PFSK-1 (cell line): ENCODE measurements around the gene ZNF354C.

ENCODE experiments used
- FOXP2 ChIP-seq: optimal IDR thresholded peaks from 2 replicates; pipeline ENCODE3; 2011; ENCODE audit warnings: borderline replicate concordance, control low read depth, inconsistent platforms; ENCODE audit not compliant: insufficient read depth; ENCODE audit errors: extremely low read length, extremely low read depth
- POLR2AphosphoS5 ChIP-seq: IDR thresholded peaks from 2 replicates; pipeline ENCODE4 v1.6.1; 2012; ENCODE audit warnings: low read depth, mild to moderate bottlenecking, control low read depth, low read length, moderate library complexity
- SIN3A ChIP-seq: IDR thresholded peaks from 2 replicates; pipeline ENCODE4 v1.6.1; 2012; ENCODE audit warnings: mild to moderate bottlenecking, low read length, moderate library complexity, borderline replicate concordance; ENCODE audit not compliant: insufficient read depth
- TAF1 ChIP-seq: IDR thresholded peaks from 2 replicates; pipeline ENCODE4 v1.6.1; 2012; ENCODE audit warnings: low read length, control low read depth, borderline replicate concordance; ENCODE audit not compliant: insufficient read depth
- TF ChIP-seq, protein P1 (sequence below), 2 experiments: IDR thresholded peaks; 2 replicates each; pipeline versions ENCODE4 v1.6.1 to v1.8.0; 2011 to 2012; ENCODE audit warnings: low read depth in 2 of 2, low read length in 2 of 2, control low read depth in 1 of 2, inconsistent platforms in 1 of 2, mild to moderate bottlenecking in 1 of 2, moderate library complexity in 1 of 2; ENCODE audit not compliant: insufficient read depth in 1 of 2

DNA sequence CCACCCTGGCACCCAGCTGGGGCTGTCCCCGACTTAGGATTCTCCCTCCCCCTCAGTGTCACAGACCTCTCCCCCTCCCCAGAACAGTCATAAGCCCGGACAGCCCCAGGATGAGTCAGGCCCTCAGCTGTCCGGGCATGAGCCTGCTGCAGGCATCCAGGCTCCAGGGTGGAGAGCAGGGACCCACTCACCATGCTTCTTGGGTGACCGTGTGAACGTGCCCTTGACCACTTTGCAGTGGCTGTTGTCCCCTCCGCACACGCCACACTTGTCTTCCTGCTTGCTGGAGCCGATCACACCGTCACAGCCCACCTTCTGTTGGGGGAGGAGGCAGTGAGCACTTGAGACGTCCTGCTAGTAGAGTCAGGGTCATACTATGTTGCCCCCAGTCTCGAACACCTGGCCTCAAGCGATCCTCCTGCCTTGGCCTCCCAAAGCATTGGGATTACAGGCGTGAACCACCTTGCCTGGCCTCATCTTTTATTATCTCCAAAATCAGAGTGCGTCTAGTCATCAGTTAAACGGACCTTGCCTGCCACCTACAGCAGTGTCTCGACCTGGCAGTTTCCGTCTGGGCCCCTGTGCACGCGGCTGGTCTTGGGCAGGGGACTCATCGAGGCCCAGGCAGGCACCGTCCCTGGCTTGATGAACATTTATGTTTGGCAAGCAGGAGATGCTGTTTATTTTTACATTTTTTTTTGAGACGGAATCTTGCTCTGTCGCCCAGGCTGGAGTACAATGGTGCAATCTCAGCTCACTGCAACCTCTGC is 72.6 kb downstream of the ZNF354C start:
- TF ChIP-seq, protein P1, sequence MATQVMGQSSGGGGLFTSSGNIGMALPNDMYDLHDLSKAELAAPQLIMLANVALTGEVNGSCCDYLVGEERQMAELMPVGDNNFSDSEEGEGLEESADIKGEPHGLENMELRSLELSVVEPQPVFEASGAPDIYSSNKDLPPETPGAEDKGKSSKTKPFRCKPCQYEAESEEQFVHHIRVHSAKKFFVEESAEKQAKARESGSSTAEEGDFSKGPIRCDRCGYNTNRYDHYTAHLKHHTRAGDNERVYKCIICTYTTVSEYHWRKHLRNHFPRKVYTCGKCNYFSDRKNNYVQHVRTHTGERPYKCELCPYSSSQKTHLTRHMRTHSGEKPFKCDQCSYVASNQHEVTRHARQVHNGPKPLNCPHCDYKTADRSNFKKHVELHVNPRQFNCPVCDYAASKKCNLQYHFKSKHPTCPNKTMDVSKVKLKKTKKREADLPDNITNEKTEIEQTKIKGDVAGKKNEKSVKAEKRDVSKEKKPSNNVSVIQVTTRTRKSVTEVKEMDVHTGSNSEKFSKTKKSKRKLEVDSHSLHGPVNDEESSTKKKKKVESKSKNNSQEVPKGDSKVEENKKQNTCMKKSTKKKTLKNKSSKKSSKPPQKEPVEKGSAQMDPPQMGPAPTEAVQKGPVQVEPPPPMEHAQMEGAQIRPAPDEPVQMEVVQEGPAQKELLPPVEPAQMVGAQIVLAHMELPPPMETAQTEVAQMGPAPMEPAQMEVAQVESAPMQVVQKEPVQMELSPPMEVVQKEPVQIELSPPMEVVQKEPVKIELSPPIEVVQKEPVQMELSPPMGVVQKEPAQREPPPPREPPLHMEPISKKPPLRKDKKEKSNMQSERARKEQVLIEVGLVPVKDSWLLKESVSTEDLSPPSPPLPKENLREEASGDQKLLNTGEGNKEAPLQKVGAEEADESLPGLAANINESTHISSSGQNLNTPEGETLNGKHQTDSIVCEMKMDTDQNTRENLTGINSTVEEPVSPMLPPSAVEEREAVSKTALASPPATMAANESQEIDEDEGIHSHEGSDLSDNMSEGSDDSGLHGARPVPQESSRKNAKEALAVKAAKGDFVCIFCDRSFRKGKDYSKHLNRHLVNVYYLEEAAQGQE (IDR thresholded peaks at IDR 0.05; ENCODE audit: insufficient read depth in 1 of 2, low read depth in 2 of 2, low read length in 2 of 2) = no peak
- TF ChIP-seq TAF1 = no peak
- TF ChIP-seq SIN3A = no peak
- TF ChIP-seq POLR2AphosphoS5 = no peak
- TF ChIP-seq FOXP2 = no peak
